Coronary artery (tissue), 2 donors: ENCODE results near the gene BPGM.
"Not testable (repeated sequence)": the region's sequence is repeated elsewhere in the genome, so short reads cannot be mapped to it uniquely, and the experiment has no call there.

ENCODE experiments used
- DNase-seq: peaks from one replicate; pipeline ENCODE4 v3.0.0-alpha.2; 2017; ENCODE audit warnings: low spot score
- H3K27ac ChIP-seq, 2 donors: fragments of 200-600 bp; sonication (generic); one replicate each; pipeline ENCODE4 v1.5.1; 2016 to 2019
- H3K4me3 ChIP-seq: fragments of 200-600 bp; sonication (generic); 2 replicates; pipeline ENCODE4 v1.5.1; 2016; ENCODE audit warnings: mild to moderate bottlenecking, moderate library complexity
- TF ChIP-seq, protein P1 (sequence below): fragments of 200-600 bp; sonication (generic); IDR thresholded peaks from one replicate; pipeline ENCODE4 v1.5.1; 2019; ENCODE audit warnings: antibody characterized with exemption

Gene BPGM

DNA sequence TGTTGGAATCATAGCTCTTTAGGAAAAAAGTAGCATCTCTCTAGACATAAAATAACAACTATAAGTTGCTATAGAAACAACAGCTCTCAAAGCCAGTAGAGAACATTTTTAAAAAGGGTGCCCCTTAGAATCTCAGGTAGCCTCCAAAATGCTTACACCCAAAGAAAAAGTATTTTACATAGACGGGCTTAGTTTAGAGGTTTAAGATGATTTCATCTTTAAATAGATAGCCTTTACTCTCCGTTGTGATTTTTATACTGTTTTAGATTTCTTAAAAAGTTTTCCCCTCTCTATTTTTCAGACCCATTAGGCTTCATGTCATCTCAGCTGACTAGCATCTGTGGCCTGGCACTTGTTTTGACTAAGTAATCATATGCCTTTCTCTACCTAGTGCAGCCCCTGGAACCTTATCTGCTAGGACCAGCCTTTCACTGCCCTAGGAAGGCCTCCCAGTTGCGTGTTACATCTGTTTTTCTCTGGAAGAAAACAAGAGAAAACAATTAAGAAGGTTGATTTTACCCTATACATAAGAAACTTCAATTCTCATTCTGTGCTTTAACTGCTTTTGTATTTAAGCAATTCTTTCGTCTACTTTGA, 6.9 kb upstream of the BPGM start:
- H3K27ac ChIP-seq = no peak overlapping the region
- TF ChIP-seq, protein P1, sequence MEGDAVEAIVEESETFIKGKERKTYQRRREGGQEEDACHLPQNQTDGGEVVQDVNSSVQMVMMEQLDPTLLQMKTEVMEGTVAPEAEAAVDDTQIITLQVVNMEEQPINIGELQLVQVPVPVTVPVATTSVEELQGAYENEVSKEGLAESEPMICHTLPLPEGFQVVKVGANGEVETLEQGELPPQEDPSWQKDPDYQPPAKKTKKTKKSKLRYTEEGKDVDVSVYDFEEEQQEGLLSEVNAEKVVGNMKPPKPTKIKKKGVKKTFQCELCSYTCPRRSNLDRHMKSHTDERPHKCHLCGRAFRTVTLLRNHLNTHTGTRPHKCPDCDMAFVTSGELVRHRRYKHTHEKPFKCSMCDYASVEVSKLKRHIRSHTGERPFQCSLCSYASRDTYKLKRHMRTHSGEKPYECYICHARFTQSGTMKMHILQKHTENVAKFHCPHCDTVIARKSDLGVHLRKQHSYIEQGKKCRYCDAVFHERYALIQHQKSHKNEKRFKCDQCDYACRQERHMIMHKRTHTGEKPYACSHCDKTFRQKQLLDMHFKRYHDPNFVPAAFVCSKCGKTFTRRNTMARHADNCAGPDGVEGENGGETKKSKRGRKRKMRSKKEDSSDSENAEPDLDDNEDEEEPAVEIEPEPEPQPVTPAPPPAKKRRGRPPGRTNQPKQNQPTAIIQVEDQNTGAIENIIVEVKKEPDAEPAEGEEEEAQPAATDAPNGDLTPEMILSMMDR = no peak
- no peak overlapping the region for H3K4me3 ChIP-seq
- DNase-seq = no peak

DNA sequence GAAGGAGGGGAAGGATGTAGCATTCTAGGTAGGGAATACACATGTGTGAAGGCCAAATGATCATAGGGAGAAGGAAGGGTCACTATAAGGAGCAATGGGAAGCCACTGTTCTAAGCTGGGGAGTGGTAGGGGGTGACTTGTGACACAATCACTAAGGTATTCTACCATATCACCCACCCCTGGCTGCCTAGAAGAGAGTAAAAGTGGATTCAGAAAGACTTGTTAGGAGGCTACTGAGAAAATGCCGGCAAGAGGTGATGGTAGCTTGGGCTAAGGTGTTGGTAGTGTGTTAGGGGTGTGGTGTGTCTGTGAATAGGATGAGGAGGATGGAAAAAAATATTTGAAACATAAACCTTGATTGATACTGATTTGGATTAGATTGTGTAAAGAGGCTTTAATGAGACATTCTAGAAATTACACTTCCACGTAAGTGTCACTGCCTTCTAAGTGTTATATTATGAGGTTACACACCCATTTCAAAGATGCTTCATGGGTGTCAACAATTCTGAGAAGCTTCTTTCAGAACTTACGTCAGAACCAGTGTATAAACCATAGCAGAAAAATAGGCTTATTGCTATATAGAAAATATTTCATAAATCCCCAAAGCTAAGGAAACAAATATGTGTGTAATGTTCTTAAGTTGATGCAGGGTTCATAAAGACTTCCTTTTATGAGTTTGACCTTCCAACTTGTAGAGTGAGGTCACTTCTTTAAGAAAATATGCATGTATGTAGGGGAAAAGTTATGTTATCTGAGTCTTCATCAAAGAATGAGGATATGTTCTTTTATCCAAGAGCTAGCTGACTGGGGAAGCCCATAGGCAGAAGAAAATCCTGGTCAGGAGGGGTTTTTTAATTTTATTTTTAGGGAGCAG, 5.6 kb upstream of the BPGM start:
- no peak for DNase-seq
- H3K27ac ChIP-seq = no peak overlapping the region
- TF ChIP-seq, protein P1 = no peak
- no peak overlapping the region for H3K4me3 ChIP-seq

DNA sequence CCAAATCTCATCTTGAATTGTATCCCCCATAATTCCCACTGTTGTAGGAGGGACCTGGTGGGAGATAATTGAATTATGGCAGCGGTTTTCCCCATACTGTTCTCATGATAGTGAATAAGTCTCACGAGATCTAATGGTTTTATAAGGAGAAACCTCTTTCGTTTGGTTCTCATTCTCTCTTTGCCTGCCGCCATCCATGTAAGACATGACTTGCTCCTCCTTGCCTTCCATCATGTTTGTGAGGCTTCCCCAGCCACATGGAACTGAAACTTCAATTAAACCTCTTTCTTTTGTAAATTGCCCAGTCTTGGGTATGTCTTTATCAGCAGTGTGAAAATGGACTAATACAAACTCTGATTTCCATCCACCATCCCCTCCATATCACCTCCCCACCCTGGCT, 4.7 kb upstream of the BPGM start:
- not testable (repeated sequence) for DNase-seq

DNA sequence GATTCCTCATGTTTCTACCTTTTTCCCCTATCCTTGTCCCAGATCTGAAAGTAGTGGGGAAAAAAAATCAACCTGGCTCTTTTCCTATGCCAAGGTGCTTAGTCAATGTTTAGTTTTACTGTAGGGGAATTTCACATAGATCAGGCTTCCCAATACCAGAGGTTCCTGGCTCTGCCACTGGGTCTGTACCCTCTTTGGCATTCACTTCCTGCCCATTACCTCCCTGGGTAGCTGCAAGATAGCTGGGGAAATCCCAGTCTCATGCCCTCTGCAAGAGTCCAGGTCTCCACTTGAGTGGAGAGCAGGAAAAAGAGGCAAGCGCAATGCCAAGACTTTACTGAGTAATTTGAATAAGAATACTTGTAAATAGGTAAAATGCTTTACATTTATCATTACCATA, 3.5 kb upstream of the BPGM start:
- Histone ChIP-seq H3K4me3 (no peak overlapping the region), H3K27ac (no peak overlapping the region)
- TF ChIP-seq, protein P1 = no peak
- no peak for DNase-seq

More for the DNA sequence above, 4.7 kb upstream of the BPGM start:
- H3K27ac ChIP-seq, H3K4me3 ChIP-seq: not testable (repeated sequence)

DNA sequence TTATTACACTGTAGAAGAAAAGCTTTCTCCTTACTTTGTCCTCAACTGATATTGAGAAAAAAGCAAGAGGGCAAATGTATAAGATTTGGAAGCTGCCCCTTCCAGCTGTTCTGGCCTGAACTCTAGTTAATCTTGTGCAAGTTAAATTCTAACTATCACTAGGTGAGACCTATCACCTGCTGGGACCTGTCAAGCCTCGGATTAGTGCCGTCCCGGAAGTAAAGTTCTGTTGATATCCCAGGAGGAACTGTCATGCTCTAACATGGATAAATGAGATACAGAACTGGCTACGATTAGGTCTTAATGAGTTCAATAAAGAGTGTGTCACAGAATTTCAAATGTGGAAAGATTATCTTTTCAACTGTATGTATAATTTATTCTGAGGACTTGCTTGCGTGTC, 1.2 kb upstream of the BPGM start:
- TF ChIP-seq, protein P1 = no peak
- no peak for DNase-seq
- Histone ChIP-seq H3K27ac (peak overlapping the region in 1 of 2 donors; percentile 72), H3K4me3 (peak overlapping the region; percentile 84)

DNA sequence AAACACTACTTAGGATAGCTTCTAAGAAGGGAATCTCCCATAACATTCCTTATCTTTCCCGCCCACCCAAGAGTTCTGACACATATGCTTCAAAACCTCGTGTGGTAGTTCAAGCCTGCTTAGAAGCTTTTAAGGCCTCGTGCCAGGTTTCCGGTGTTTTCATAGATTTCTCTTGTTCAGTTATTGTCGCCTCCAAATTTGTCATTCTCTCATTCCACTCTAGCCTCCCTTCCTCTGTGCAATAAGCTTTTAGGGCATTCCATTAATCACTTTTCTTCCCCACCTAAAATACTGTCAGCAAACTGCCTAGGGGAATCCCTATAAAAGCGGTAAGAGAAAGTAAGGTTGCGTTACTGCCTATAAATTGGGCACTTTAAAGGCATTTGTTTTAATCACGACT, 718 bp upstream of the BPGM start:
- H3K27ac ChIP-seq = peak overlapping the region; percentile 72
- DNase-seq = no peak

DNA sequence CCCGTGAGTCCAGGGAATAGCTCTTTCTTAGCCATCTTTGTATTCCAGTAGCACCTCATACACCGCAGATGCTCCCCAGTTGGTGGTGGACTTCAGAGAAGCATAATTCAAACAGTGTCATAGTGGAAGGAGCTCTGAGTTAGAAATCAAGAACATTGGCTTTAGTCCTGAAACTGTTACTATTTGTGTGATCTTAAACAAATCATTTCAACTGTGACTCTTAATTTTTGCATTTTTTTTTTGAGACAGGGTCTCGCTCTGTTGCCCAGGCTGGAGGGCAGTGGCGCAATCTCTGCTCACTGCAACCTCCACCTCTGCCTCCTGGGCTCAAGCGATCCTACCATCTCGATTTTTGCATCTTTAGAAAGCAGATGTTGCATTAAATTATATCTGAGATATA, 1.8 kb downstream of the BPGM start:
- TF ChIP-seq, protein P1 = no peak
- no peak overlapping the region for H3K4me3 ChIP-seq
- H3K27ac ChIP-seq = no peak overlapping the region

More for the DNA sequence above, 718 bp upstream of the BPGM start:
- peak overlapping the region; percentile 84 for H3K4me3 ChIP-seq
- TF ChIP-seq, protein P1 = no peak

More for the DNA sequence above, 1.8 kb downstream of the BPGM start:
- DNase-seq = no peak
